Measurements from ENCODE around the gene ARRDC5.
"Not testable (repeated sequence)": the region's sequence is repeated elsewhere in the genome, so short reads cannot be mapped to it uniquely, and the experiment has no call there.

The ARRDC5 gene

DNA sequence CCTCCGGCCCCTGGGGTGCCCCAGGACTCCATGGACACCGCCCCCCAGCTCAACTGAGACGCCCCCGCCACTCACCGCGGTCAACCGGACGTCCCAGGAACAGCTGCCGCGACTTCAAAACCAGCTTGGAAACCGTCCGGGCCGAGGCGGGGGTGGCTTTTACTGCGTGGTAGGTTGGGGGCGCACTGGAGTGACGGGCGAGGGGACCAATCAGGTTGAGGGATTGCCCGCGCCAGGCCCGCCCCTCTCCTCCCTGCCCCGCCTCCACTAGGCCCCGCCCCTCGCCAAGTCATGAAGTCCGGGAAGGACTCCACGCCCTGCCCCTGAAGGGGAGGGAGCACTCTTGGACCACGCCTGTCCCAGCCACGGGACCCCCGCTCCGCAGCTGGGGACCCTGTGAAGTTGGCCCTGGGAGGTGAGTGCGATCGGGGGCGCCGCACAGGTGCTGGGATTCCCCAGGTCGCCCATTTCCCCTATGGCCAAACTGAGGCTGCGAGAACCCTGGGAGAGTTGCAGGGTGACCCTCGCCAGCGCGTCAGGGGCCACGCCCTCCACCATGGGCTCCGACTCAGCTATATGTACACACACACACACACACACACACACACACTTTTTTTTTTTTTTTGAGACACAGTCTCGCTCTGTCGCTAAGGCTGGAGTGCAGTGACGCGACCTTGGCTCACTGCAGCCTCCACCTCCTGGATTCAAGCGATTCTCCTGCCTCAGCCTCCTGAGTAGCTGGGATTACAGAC lies 35.0 kb downstream of the ARRDC5 start, which contains the start of gene PLIN3:
PLIN3 (minus strand) TSS at position 134 of the 752 bp plus-strand sequence. CDS start 6,273 bp downstream, outside the sequence.
- DNase-seq: peak; percentile 78

- no peak for DNase-seq
Observed at GRCh38 chr19:4866595-4867424, 35.9 kb downstream of the ARRDC5 start.

DNA sequence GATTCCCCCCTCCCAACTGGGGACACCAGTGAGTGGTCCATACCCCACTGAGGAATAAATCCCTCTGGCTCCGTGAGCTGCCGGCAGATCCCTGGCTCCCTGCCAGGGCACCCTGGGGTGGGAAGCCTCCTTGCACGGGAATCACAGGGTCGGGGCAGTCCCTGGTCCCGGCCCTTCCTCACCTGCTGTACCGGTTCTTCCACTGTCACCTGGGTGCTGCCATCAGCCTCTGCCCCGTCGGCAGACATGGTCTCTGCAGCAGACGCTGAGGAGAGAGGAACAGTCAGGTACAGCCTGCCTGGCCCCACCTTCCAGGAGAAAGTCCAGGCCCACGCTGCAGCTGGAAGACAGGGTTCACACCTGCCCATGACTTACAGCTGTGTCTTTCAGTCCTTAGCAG lies 41.5 kb downstream of the ARRDC5 start:
- peak; percentile 98 for DNase-seq

GRCh38 chr19:4859697-4860096 lies 43.0 kb downstream of the ARRDC5 start:
- DNase-seq: no peak

DNA sequence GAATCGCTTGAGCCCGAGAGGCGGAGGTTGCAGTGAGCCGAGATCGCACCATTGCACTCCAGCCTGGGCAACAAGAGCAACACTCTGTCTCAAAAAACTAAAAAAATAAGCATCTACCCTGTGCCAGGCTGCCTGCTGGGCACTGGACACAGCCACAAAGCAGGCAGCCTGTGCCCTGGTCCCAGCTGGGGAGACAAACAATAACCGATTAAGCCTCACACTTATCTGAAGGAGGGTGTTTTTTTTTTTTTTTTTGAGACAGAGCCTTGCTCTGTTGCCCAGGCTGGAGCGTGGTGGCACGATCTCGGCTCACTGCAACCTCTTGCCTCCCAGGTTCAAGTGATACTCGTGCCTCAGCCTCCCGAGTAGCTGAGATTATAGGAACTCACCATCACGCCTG lies 46.2 kb downstream of the ARRDC5 start:
- not testable (repeated sequence) for DNase-seq

DNA sequence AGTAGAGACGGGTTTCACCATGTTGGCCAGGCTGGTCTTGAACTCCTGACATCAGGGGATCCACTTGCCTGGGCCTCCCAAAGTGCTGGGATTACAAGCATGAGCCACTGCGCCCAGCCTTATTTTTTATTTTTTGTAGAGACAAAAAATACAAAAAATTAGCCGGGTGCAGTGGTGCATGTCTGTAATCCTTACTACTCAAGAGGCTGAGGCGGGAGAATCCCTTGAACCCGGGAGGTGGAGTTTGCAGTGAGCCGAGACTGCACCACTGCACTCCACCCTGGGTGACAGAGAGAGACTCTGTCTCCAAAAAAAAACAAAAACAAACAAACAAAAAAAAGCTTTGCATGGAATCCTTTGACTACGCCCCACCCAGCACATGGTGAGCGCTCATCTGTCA lies 49.2 kb downstream of the ARRDC5 start:
- not testable (repeated sequence) for DNase-seq

GRCh38 chr19:4852484-4852883 lies 50.2 kb downstream of the ARRDC5 start:
- DNase-seq: no peak

GRCh38 chr19:4851551-4852290 lies 51.0 kb downstream of the ARRDC5 start:
- DNase-seq: peak; percentile 77

DNA sequence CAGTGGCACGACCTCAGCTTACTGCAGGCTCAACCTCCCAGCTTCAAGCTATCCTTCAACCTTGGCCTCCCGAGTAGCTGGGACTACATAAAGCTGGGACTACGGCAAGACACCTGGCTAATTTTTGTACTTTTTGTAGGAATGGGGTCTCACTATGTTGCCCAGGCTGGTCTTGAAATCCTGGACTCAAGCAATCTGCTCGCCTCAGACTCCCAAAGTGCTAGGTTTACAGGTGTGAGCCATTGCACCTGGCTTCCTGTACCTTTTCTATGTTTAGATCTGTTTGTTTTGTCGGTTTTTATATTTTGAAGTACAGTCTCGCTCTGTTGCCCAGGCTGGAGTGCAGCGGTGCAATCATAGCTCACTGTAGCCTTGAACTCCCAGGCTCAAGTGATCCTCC lies 53.7 kb downstream of the ARRDC5 start:
- peak; percentile 8 for DNase-seq

DNA sequence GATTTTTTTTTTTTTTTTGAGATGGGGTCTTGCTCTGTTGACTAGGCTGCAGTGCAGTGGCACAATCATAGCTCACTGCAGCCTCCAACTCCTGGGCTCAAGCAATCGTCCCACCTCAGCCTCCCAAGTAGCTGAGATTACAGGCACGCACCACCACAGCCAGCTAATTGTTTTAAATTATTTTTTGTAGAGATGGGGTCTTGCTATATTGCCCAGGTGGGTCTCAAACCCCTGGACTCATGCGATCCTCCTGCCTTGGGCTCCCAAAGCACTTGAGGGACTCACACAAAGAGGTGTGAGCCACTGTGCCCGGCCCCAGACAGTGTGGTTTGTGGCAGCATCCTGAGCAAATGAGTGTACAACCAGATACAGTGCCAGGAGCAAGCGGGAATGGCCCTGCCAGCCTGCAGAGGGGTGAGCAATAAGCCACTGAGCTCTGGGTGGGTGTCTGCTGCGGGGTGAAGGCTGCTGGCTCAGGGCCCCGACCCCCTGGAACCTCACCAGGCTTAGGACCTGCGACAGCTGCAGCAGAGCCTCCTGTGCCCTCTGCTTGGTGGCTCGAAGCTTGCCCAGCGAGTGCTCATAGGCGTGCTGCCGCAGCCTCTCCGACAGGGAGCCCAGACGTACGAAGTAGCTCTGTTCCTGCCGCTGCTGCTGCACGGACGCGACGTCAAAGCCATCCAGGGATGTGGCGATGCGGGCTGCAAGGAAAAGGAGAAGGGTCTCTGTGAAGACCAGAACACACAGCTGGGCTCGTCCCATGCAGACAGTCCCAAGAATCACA lies 55.3 kb downstream of the ARRDC5 start:
- no peak for DNase-seq

GRCh38 chr19:4845975-4846374 lies 56.7 kb downstream of the ARRDC5 start:
- not testable (repeated sequence) for DNase-seq

DNA sequence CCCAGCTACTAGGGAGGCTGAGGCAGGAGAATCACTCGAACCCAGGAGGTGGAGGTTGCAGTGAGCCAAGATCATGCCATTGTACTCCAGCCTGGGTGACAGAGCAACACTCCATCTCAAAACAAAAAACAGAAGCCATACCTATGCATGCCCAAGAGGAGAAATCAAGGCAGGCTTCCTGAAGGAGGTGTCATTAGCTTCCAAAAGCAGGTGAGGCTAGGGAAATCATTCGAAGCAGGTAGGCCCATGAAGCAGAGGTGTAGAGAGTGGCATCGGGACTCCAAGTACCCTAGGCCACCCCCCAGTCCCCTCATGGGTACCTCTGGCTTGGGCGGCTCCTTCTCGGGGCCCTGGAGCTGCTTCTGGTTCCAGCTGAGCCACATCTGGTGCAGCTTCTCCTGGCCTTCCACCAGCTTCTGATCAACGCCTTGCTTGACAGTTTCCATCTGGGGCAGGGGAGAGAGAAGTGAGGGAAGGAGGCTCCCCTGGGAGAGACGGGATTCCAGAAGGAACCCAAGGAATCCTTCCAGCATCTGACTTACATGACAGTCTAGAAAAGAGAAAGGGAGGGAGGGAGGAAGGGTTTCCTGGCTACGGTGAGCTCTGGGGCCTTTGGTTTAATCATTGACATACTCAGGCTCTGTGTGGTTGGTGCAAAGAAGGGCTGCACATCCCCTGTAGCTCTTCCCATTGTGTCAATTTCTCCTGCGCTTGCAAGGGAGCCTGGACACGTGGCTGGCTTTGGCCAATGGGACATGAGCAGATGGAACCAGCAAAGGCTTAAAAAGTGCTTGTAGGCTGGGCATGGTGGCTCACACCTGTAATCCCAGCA lies 58.1 kb downstream of the ARRDC5 start:
- DNase-seq: no peak

DNA sequence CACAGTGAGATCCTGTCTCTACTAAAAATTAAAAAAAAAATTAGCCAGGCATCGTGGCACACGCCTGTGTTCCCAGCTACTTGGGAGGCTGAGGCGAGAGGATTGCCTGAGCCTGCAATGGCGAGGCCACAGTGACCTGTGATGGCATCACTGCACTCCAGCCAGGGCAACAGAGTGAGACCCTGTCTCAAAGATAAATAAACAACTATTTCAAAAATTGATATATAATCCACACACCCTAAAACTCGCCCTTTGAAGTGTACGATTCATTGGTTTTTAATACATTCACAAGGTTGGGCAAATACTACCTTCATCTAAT lies 59.1 kb downstream of the ARRDC5 start:
- DNase-seq: no peak
